Measurements from ENCODE around the gene KCNJ6.

GRCh38 chr21:37896788-37897187 is 19.5 kb downstream of the KCNJ6 start:
- TF ChIP-seq SP1 (IDR thresholded peaks at IDR 0.05) (no peak), ELF4 (IDR thresholded peaks at IDR 0.05) (no peak), FOXA1 (IDR thresholded peaks at IDR 0.05) (no peak), ARNT (IDR thresholded peaks at IDR 0.05) (no peak), SUZ12 (IDR thresholded peaks at IDR 0.05) (no peak)

All from HEK293T (cell line).